ENCODE measurements around the gene MYPOP.

The MYPOP gene

GRCh38 chr19:45864629-45865082 lies 37.8 kb downstream of the MYPOP start:
- in situ Hi-C loops (cut with MboI; ENCODE audit: low sequenced_read_pairs): no loop called here

- in situ Hi-C loops (cut with MboI; ENCODE audit: low sequenced_read_pairs): no loop called here
Observed at GRCh38 chr19:45863840-45864628, 38.4 kb downstream of the MYPOP start, which contains the start of gene FOXA3. FOXA3 (plus strand) TSS chr19:45864326; CDS start chr19:45864457, 131 bp downstream.

GRCh38 chr19:45863335-45863839 lies 39.0 kb downstream of the MYPOP start:
- in situ Hi-C loops (cut with MboI; ENCODE audit: low sequenced_read_pairs): no loop called here

GRCh38 chr19:45862564-45863334 lies 39.7 kb downstream of the MYPOP start, which contains the start of gene SYMPK:
SYMPK (minus strand) TSS chr19:45863147; CDS start chr19:45854495, 8,652 bp downstream.
- in situ Hi-C loops (cut with MboI; ENCODE audit: low sequenced_read_pairs): no loop called here

- in situ Hi-C loops (cut with MboI; ENCODE audit: low sequenced_read_pairs): no loop called here
Observed at GRCh38 chr19:45862271-45862563, 40.2 kb downstream of the MYPOP start.

- in situ Hi-C loops (cut with MboI; ENCODE audit: low sequenced_read_pairs): no loop called here
Observed at GRCh38 chr19:45860359-45861259, 41.8 kb downstream of the MYPOP start.

- in situ Hi-C loops (cut with MboI; ENCODE audit: low sequenced_read_pairs): no loop called here
Observed at GRCh38 chr19:45854167-45854778, 48.1 kb downstream of the MYPOP start.

DNA sequence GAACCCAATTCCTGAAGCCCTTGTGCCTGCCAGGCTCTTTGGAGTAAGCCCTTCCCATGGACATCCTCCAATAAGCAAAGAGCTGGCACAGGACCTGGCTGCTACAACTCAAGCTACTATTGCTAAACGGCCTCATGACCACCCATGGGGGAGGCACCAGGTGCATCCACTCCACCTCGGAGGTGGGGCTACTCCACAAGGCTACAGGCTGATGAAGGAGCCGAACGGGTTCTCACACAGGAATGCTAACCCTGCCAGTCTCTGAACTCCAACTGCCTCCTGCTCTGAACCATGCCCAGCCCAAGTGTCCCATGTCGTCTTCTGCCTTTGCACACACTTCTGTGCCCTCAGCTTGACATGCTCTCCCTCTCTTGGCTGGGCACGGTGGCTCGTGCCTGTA lies 49.4 kb downstream of the MYPOP start:
- in situ Hi-C loops (cut with MboI; ENCODE audit: low sequenced_read_pairs): no loop called here

DNA sequence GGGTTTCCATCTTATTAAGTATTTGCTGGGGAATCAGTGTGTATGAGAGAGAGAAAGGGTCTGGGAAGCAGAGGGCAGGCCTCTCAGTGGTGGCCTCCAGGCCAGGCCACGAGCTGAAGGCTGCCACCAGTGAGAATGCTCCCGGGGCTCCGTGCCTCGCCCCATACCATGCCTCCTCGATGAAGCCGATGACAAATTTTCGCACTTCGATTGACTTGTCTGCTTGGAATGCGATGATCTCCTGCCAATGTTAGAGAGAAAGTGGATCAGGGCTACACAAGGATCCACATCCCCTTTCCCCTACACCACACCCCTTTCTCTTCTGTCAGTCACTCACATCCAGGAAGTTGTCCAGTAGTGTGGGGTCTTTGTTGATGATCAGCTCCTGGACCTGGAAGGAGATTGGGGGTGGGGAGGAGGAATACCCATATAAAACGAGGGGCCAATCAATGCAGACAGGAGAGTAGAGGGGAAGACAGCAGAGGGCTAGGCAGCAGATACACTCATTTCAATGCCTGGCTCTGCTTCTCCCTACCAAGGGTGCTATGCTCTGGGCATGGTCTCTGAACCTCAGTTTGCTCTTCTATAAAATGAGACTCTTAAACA lies 50.2 kb downstream of the MYPOP start:
- in situ Hi-C loops (cut with MboI; ENCODE audit: low sequenced_read_pairs): no loop called here

DNA sequence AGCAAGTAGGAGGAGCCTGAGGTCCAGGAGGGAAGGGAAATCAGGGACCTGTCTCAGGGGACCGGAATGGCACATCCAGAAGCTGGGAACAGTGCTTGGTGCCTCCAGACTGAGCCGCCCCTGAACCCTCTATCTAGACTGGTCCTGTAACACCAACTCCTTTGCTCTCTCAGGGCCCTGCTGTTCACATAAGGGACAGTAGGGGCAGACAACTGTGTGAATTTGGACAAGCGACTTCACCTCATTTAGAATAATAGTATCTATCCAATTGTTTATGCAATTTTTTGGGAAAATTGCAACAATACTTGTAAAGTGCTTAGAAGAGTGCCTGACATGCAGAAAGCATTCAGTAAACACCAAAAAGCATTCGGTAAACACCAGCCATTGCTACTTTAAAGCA lies 53.5 kb downstream of the MYPOP start:
- in situ Hi-C loops (cut with MboI; ENCODE audit: low sequenced_read_pairs): no loop called here

- in situ Hi-C loops (cut with MboI; ENCODE audit: low sequenced_read_pairs): no loop called here
Observed at GRCh38 chr19:45847663-45848062, 54.8 kb downstream of the MYPOP start.

DNA sequence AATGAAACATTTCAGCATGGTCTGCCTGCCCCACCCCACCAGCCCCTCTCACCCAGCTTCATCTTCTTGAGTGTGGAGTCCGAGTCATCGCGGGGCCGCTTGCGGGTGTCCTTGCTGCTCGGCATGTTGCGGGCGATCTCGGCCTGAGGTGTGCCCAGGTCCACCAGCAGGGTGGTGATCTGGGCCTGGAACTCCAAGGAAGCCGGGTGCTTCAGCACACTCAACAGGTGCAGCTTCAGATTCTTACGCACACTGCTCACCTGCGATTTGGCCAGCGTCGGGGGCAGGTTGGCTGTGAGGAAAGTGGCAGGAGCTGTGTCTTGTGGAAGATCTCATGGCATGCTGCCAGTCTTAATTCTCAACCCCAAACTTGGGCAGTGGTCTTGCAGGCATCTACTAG lies 60.2 kb downstream of the MYPOP start:
- in situ Hi-C loops (cut with MboI; ENCODE audit: low sequenced_read_pairs): no loop called here

Measured in HL-60/S4 (cell line).